Raji (cell line): ENCODE data around the gene UNC13C.

Experiments
- POLR2A ChIP-seq: IDR thresholded peaks from 2 replicates; pipeline ENCODE4 v1.6.1; 2011; ENCODE audit warnings: low read depth, low read length, control low read depth; ENCODE audit not compliant: insufficient read depth

The UNC13C gene

GRCh38 chr15:54608876-54609835, 630.9 kb downstream of the UNC13C start:
- no peak for TF ChIP-seq POLR2A

GRCh38 chr15:54618120-54618519, 639.9 kb downstream of the UNC13C start:
- TF ChIP-seq POLR2A = no peak

GRCh38 chr15:54619180-54619579, 640.9 kb downstream of the UNC13C start:
- TF ChIP-seq POLR2A = no peak

- TF ChIP-seq POLR2A = no peak
These were observed 642.7 kb downstream of the UNC13C start for GRCh38 chr15:54620916-54621315.

GRCh38 chr15:54636147-54636546, 657.9 kb downstream of the UNC13C start:
- TF ChIP-seq POLR2A = no peak

GRCh38 chr15:54638666-54639065, 660.4 kb downstream of the UNC13C start:
- TF ChIP-seq POLR2A = no peak

GRCh38 chr15:54640873-54641272, 662.6 kb downstream of the UNC13C start:
- no peak for TF ChIP-seq POLR2A

GRCh38 chr15:54644796-54645195, 666.6 kb downstream of the UNC13C start:
- no peak for TF ChIP-seq POLR2A

- no peak for TF ChIP-seq POLR2A
These were observed 681.4 kb downstream of the UNC13C start for GRCh38 chr15:54659646-54660045.

GRCh38 chr15:54660356-54660755, 682.1 kb downstream of the UNC13C start:
- no peak for TF ChIP-seq POLR2A

GRCh38 chr15:54675241-54675640, 697.0 kb downstream of the UNC13C start:
- no peak for TF ChIP-seq POLR2A

- no peak for TF ChIP-seq POLR2A
These were observed 703.3 kb downstream of the UNC13C start for GRCh38 chr15:54681584-54681983.
